Non-pigmented ciliary epithelial cell (primary cell): ENCODE results near the gene CTSE.

Source experiments
- DNase-seq: peaks from one replicate; pipeline ENCODE4 v3.0.0-alpha.2; 2010; ENCODE audit warnings: low read depth

The CTSE gene

GRCh38 chr1:205991237-205991636, 32.5 kb downstream of the CTSE start:
- DNase-seq, result no peak

- no peak for DNase-seq
Measured at GRCh38 chr1:205990226-205990625, 33.5 kb downstream of the CTSE start.

GRCh38 chr1:205989786-205990185, 33.9 kb downstream of the CTSE start:
- no peak for DNase-seq

- no peak for DNase-seq
Measured at GRCh38 chr1:205988585-205988995, 35.1 kb downstream of the CTSE start.

- DNase-seq, result no peak
Measured at GRCh38 chr1:205986861-205987260, 36.8 kb downstream of the CTSE start.

GRCh38 chr1:205986292-205986691, 37.4 kb downstream of the CTSE start:
- no peak for DNase-seq

- no peak for DNase-seq
Measured at GRCh38 chr1:205985330-205986005, 38.2 kb downstream of the CTSE start.

- DNase-seq, result no peak
Measured at GRCh38 chr1:205983925-205984725, 39.6 kb downstream of the CTSE start.

GRCh38 chr1:205981257-205981656, 42.4 kb downstream of the CTSE start:
- no peak for DNase-seq

GRCh38 chr1:205980237-205980870, 43.3 kb downstream of the CTSE start:
- no peak for DNase-seq

GRCh38 chr1:205979301-205979700, 44.4 kb downstream of the CTSE start:
- no peak for DNase-seq

- no peak for DNase-seq
Measured at GRCh38 chr1:205978676-205979075, 45.0 kb downstream of the CTSE start.

GRCh38 chr1:205977402-205978014, 46.2 kb downstream of the CTSE start:
- DNase-seq, result peak; percentile 36

- no peak for DNase-seq
Measured at GRCh38 chr1:205976708-205977401, 46.8 kb downstream of the CTSE start.

- DNase-seq, result no peak
Measured at GRCh38 chr1:205976036-205976435, 47.7 kb downstream of the CTSE start.

GRCh38 chr1:205975387-205975998, 48.2 kb downstream of the CTSE start:
- DNase-seq, result no peak

GRCh38 chr1:205974712-205975111, 49.0 kb downstream of the CTSE start:
- DNase-seq, result no peak

- DNase-seq, result no peak
Measured at GRCh38 chr1:205973377-205974232, 50.1 kb downstream of the CTSE start.

- no peak for DNase-seq
Measured at GRCh38 chr1:205972491-205973168, 51.1 kb downstream of the CTSE start.

- DNase-seq, result no peak
Measured at GRCh38 chr1:205972081-205972480, 51.6 kb downstream of the CTSE start.
